ENCODE results near the gene MAPK1. TPM values are rescaled to one million over a fixed set of nuclear protein-coding genes. Genes with fewer than 3 reads are reported as not detected.
A peak's percentile ranks its signal among the peaks of the same experiment; 100 is the strongest.

MAPK1 gene
- total RNA-seq, 6 experiments from 2014 or later, result 140 to 178 (median 160) TPM

DNA sequence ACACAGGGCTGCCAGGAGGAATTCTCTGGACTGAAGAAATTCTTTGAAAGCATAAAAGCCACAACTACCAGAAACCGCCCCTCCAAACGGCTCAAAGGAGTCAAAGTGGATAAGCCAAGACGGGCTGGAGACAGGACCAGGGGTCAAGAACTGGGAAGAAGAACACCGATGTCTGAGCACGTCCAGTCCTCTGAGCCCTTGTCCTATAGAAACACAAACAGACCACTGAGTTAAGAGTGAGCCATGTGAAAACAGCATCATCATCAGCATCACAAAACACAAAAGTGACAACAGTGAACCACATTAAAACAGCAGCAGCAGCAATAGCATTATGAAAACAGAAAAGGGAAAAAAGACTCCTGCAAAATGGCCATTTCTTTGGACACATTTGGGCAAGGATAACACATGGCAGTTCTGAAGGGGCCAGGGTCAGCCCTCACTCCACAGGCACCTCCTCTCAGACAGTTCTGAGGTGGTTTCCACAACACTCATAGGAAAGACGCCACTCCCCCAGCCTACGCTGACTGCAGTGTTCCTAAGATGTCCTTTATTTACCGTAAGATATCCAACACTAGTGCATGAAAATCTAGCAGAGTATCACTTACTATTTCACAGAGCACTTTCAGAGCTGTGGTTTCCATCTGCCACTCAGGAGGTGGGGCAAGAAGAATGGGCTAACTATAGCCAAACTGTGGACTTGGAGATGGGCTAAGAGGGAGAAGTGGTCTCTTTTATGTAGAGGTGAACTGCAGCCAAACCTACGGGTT, 103.2 kb downstream of the MAPK1 start:
- no peaks in the 10 kb centered on the region for H3K9me3 Mint-ChIP-seq
- TF ChIP-seq, protein P1, sequence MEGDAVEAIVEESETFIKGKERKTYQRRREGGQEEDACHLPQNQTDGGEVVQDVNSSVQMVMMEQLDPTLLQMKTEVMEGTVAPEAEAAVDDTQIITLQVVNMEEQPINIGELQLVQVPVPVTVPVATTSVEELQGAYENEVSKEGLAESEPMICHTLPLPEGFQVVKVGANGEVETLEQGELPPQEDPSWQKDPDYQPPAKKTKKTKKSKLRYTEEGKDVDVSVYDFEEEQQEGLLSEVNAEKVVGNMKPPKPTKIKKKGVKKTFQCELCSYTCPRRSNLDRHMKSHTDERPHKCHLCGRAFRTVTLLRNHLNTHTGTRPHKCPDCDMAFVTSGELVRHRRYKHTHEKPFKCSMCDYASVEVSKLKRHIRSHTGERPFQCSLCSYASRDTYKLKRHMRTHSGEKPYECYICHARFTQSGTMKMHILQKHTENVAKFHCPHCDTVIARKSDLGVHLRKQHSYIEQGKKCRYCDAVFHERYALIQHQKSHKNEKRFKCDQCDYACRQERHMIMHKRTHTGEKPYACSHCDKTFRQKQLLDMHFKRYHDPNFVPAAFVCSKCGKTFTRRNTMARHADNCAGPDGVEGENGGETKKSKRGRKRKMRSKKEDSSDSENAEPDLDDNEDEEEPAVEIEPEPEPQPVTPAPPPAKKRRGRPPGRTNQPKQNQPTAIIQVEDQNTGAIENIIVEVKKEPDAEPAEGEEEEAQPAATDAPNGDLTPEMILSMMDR (IDR thresholded peaks at IDR 0.05), result no peak
- peaks cover 25% of the 10 kb centered on the region for H3K36me3 Mint-ChIP-seq (ENCODE audit: low read depth)
- H3K27me3 Mint-ChIP-seq (ENCODE audit: insufficient read depth), result peaks cover 2% of the 10 kb centered on the region; the same call in 1 of the 2 replicates
- H3K27ac Mint-ChIP-seq, result no peak overlapping the region
- no peak overlapping the region for H3K4me3 Mint-ChIP-seq
- DNase-seq, result no peak
- H3K4me1 Mint-ChIP-seq (ENCODE audit: low read depth), result peaks cover 14% of the 10 kb centered on the region

DNA sequence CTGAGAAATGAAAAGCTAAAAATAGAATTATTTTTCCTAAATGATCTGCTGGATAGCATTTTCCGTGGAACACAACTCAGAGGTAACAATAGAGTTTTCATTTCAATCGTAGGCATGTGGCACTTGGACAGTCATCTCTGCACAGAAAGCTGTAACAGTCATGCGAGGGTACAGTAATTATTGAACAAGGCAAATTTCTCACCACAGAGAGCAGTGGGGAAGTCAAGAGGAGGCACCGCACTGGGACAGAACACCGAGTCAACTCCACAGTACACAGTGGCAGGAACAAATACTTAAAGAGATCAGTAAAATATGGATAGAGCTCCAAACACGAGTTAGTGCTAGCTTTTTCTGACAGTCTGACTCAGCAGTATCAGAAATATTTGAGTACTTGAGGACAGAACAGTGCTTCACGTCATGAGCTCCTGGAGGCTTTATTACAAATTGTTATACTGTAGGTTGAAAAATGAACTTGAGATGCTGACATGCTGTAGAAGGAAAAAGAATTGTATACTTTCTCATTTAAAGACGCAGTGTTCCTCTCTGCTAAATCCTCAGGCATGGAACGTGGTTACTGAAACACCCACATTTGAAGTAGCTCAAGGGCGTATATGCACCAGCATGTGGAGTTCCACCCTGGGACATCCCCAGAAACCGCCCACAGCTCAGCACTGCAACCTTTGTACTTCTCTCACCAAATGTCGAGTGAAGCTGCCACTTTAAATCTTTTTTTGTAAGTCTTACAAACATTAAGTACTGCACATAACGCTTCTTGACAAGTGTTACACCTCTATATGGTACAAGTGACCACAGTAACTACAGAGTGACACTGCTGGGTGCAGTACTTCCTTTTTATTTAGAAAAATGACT, 104.5 kb downstream of the MAPK1 start:
- H3K4me1 Mint-ChIP-seq (ENCODE audit: low read depth), result peaks cover 14% of the 10 kb centered on the region
- peaks cover 2% of the 10 kb centered on the region for H3K27me3 Mint-ChIP-seq (ENCODE audit: insufficient read depth)
- H3K9me3 Mint-ChIP-seq, result no peaks in the 10 kb centered on the region
- no peak overlapping the region for H3K4me3 Mint-ChIP-seq
- H3K36me3 Mint-ChIP-seq (ENCODE audit: low read depth), result peaks cover 28% of the 10 kb centered on the region
- TF ChIP-seq, protein P1 (IDR thresholded peaks at IDR 0.05), result no peak
- H3K27ac Mint-ChIP-seq, result no peak overlapping the region
- no peak for DNase-seq

DNA sequence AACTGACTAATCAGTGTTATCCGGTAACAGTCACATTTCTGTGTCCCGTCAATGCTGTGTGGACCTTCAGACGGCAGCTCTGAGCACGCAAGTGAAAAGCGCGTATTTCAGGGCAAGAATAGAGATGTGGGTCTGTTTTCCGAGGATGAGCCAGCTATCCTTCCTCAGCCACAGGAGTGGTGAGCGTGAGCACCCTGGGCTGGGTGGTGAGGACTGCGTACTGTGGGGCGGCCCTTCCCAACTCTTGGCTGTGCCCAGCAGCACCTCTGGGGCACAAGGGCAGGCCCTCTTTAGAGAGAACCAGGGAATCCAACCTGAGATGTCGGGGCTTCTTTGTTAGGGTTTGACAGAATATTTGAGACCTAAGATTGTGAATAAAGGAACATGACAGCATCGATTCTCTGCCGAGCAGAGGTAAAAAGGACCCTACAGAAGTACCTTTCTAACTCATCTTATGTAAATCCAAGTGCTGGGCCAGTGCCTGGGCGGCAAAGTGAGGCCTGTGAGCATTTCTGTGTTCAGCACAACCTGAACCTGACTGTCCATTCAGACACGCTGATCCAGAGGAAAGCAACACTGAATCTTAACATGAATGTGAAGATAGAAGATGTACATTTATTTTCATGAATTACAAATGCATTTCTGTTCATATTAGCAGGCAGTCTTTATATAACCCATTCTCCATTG, 105.3 kb downstream of the MAPK1 start:
- TF ChIP-seq, protein P1 (IDR thresholded peaks at IDR 0.05), result no peak
- peaks cover 22% of the 10 kb centered on the region for H3K36me3 Mint-ChIP-seq (ENCODE audit: low read depth)
- H3K27ac Mint-ChIP-seq, result 0 out of 2 replicates have a peak overlapping the region, but pooled peaks have one; percentile 10

DNA sequence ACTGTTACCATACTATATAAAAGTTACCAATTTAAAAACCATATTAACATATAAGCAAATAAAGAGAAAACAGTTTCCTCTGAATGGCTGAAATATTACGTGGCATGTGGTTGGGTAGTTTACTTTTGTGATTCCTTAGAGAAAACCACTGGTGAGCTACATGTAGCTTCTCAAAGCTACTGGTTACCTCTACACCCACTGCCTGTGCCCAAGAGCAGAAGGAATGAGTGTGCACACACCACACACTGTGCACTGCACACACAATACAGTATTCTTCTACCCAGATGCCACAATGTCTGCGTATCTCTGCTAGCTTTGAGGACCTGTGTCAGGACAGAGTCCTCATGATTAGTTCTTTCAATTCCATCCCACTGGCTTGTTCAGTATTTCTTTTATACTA, 106.4 kb downstream of the MAPK1 start:
- DNase-seq, result no peak

More for the DNA sequence above, 105.3 kb downstream of the MAPK1 start:
- H3K27me3 Mint-ChIP-seq (ENCODE audit: insufficient read depth), result no peaks in the 10 kb centered on the region; the same call in none of the 2 replicates
- peaks cover 14% of the 10 kb centered on the region for H3K4me1 Mint-ChIP-seq (ENCODE audit: low read depth)
- no peak for DNase-seq
- H3K9me3 Mint-ChIP-seq, result no peaks in the 10 kb centered on the region
- H3K4me3 Mint-ChIP-seq, result no peak overlapping the region

DNA sequence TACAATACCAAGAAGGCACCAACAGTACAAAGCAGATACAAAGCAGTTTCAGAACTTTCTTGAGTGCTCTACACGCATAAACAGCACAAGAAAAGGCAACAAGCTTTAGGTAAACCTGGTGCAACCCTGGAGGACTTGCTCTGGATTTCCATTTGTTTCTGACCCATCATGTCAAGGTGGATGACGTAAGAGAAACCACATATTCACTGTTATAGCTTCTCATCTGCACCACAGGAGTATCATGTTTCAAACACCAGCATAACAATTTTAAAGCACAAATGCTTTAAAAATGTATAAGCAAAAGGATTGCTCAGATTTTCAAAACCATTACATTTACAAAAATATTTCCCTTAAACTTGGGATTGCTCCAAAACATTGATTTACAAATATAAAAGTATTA, 106.8 kb downstream of the MAPK1 start:
- H3K9me3 Mint-ChIP-seq, result no peaks in the 10 kb centered on the region
- TF ChIP-seq, protein P1 (IDR thresholded peaks at IDR 0.05), result no peak
- peaks cover 22% of the 10 kb centered on the region for H3K36me3 Mint-ChIP-seq (ENCODE audit: low read depth)
- no peak overlapping the region for H3K4me3 Mint-ChIP-seq
- peak; percentile 35 for DNase-seq
- peaks cover 22% of the 10 kb centered on the region for H3K4me1 Mint-ChIP-seq (ENCODE audit: low read depth)
- H3K27ac Mint-ChIP-seq, result peak overlapping the region; percentile 58; the same call in 1 of the 2 replicates
- peaks cover 5% of the 10 kb centered on the region for H3K27me3 Mint-ChIP-seq (ENCODE audit: insufficient read depth)

More for the DNA sequence above, 106.4 kb downstream of the MAPK1 start:
- Mint-ChIP-seq H3K4me3 (no peak overlapping the region), H3K4me1 (ENCODE audit: low read depth) (peaks cover 18% of the 10 kb centered on the region), H3K36me3 (ENCODE audit: low read depth) (peaks cover 22% of the 10 kb centered on the region), H3K9me3 (no peaks in the 10 kb centered on the region), H3K27ac (peak overlapping the region; percentile 58), H3K27me3 (ENCODE audit: insufficient read depth) (peaks cover 1% of the 10 kb centered on the region)
- TF ChIP-seq, protein P1 (IDR thresholded peaks at IDR 0.05), result no peak
